Measurements from ENCODE around the gene ABLIM2.

- TF ChIP-seq CTCF (conservative IDR thresholded peaks at IDR 0.05) (no peak), ZFX (IDR thresholded peaks at IDR 0.05) (no peak)
Observed at GRCh38 chr4:8096690-8097061, 61.9 kb downstream of the ABLIM2 start.

Measured in C4-2B (cell line).